Chondrocyte (in vitro differentiated cells): ENCODE data around the gene ESR2. TPM values are rescaled to one million over a fixed set of nuclear protein-coding genes. Genes with fewer than 3 reads are reported as not detected.

Experiments used
- DNase-seq: peaks from one replicate; pipeline ENCODE4 v3.0.0; 2021; ENCODE audit warnings: mixed read lengths, low spot score
- H3K27ac Mint-ChIP-seq: one replicate; pipeline ENCODE4 v1.8.0; 2021; ENCODE audit warnings: mild to moderate bottlenecking, moderate library complexity, mixed read lengths; ENCODE audit not compliant: unreplicated experiment
- H3K27me3 Mint-ChIP-seq: 2 replicates; pipeline ENCODE4 v1.8.0; 2021; ENCODE audit warnings: low read depth, mixed read lengths
- H3K36me3 Mint-ChIP-seq: 2 replicates; pipeline ENCODE4 v1.8.0; 2021; ENCODE audit warnings: low read depth, mixed read lengths
- H3K4me1 Mint-ChIP-seq: 2 replicates; pipeline ENCODE4 v1.8.0; 2021; ENCODE audit warnings: low read depth, mild to moderate bottlenecking, mixed read lengths
- H3K4me3 Mint-ChIP-seq: one replicate; pipeline ENCODE4 v1.8.0; 2021; ENCODE audit warnings: mild to moderate bottlenecking, moderate library complexity, mixed read lengths; ENCODE audit not compliant: unreplicated experiment
- H3K9me3 Mint-ChIP-seq: 2 replicates; pipeline ENCODE4 v1.8.0; 2021; ENCODE audit warnings: low read depth, mixed read lengths
- total RNA-seq: library from RNA; stranded (reverse); gene quantifications from 3 replicates; pipeline ENCODE4 v1.2.1, GENCODE V29; 2021
- TF ChIP-seq, protein P1 (sequence below): fragments of 200-600 bp; sonication (generic); IDR thresholded peaks from 2 replicates; pipeline ENCODE4 v1.5.0; 2021; ENCODE audit warnings: antibody characterized with exemption, mild to moderate bottlenecking, moderate library complexity

The ESR2 gene
- total RNA-seq, 1 donor from 2014 or later: not detected

- Mint-ChIP-seq H3K27me3 (no peaks in the 10 kb centered on the region), H3K27ac (no peak overlapping the region), H3K36me3 (no peaks in the 10 kb centered on the region), H3K4me1 (peaks cover 35% of the 10 kb centered on the region), H3K9me3 (no peaks in the 10 kb centered on the region), H3K4me3 (no peak overlapping the region)
- TF ChIP-seq, protein P1, sequence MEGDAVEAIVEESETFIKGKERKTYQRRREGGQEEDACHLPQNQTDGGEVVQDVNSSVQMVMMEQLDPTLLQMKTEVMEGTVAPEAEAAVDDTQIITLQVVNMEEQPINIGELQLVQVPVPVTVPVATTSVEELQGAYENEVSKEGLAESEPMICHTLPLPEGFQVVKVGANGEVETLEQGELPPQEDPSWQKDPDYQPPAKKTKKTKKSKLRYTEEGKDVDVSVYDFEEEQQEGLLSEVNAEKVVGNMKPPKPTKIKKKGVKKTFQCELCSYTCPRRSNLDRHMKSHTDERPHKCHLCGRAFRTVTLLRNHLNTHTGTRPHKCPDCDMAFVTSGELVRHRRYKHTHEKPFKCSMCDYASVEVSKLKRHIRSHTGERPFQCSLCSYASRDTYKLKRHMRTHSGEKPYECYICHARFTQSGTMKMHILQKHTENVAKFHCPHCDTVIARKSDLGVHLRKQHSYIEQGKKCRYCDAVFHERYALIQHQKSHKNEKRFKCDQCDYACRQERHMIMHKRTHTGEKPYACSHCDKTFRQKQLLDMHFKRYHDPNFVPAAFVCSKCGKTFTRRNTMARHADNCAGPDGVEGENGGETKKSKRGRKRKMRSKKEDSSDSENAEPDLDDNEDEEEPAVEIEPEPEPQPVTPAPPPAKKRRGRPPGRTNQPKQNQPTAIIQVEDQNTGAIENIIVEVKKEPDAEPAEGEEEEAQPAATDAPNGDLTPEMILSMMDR: no peak
- no peak for DNase-seq
Measured at GRCh38 chr14:64092338-64092737, 201.8 kb downstream of the ESR2 start.

- no peak for DNase-seq
- Mint-ChIP-seq H3K4me1 (peaks cover 25% of the 10 kb centered on the region), H3K9me3 (no peaks in the 10 kb centered on the region), H3K27ac (no peak overlapping the region), H3K4me3 (no peak overlapping the region), H3K36me3 (no peaks in the 10 kb centered on the region), H3K27me3 (no peaks in the 10 kb centered on the region)
- TF ChIP-seq, protein P1: no peak
Measured at GRCh38 chr14:64091217-64091616, 203.0 kb downstream of the ESR2 start.

- no peak for DNase-seq
- Mint-ChIP-seq H3K27me3 (no peaks in the 10 kb centered on the region), H3K36me3 (no peaks in the 10 kb centered on the region), H3K9me3 (no peaks in the 10 kb centered on the region), H3K4me3 (no peak overlapping the region), H3K27ac (no peak overlapping the region), H3K4me1 (peaks cover 13% of the 10 kb centered on the region)
- TF ChIP-seq, protein P1: no peak
Measured at GRCh38 chr14:64089920-64090319, 204.3 kb downstream of the ESR2 start.

- no peaks in the 10 kb centered on the region for H3K36me3 Mint-ChIP-seq
- DNase-seq: no peak
- no peak overlapping the region for H3K4me3 Mint-ChIP-seq
- H3K9me3 Mint-ChIP-seq: no peaks in the 10 kb centered on the region
- H3K4me1 Mint-ChIP-seq: peaks cover 8% of the 10 kb centered on the region
- no peak overlapping the region for H3K27ac Mint-ChIP-seq
- no peaks in the 10 kb centered on the region for H3K27me3 Mint-ChIP-seq
- TF ChIP-seq, protein P1: no peak
Measured at GRCh38 chr14:64088647-64088964, 205.6 kb downstream of the ESR2 start.

GRCh38 chr14:64082837-64083236, 211.3 kb downstream of the ESR2 start:
- Mint-ChIP-seq H3K36me3 (peaks cover 3% of the 10 kb centered on the region), H3K27me3 (no peaks in the 10 kb centered on the region), H3K4me1 (peaks cover 7% of the 10 kb centered on the region), H3K4me3 (no peak overlapping the region), H3K27ac (no peak overlapping the region), H3K9me3 (no peaks in the 10 kb centered on the region)
- DNase-seq: no peak
- TF ChIP-seq, protein P1: no peak
